CD4-positive, alpha-beta T cell treated with Interleukin-17A for 1 hour (primary cell): ENCODE results near the gene PLA2G4B.

Experiments used
- DNase-seq: peaks from one replicate; pipeline ENCODE4 v3.0.0-alpha.2; 2020

PLA2G4B gene

GRCh38 chr15:41838400-41838897 is at the start of gene PLA2G4B:
Gene PLA2G4B (plus strand): TSS chr15:41838847. CDS start chr15:41838914, 67 bp downstream.
- no peak for DNase-seq

DNA sequence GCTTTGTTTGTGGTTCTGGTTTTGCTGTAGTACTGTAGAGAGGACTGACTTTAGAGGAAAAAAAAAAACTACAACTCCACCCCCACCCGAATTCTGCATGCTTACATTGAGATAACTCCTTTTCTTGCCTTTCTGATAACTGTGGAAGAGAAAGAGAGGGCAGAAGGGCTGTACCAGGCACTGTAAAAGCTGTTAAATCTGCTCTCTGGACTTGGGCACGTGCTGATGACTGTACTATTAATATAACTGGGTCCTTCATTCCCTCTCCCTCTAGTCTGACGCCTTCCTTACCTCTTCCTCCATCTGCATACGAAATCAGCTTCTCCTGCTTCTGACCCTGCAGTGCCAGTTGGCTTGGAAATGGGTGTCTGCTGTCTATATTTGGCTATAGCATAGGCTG is 49.4 kb upstream of the PLA2G4B start:
- DNase-seq, result no peak

DNA sequence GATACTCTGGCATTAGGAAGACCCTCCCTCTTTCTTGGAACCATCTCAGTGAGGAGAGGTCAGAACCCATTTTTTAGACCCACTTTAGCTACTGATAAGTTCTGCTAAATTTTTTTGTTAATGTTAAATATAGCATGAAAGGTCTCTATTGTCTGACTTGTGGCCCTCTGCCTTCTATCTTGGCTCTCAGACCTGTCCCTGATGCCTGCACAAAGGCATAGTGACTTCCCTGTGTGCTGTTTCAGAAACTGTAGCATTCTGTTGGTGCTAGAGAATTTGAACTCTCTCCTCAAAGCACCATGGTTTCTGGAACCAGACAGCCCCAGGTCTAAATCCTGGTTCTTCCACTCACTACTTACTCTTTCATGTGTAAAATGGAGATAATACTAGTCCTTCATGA is 49.0 kb upstream of the PLA2G4B start:
- DNase-seq, result no peak

DNA sequence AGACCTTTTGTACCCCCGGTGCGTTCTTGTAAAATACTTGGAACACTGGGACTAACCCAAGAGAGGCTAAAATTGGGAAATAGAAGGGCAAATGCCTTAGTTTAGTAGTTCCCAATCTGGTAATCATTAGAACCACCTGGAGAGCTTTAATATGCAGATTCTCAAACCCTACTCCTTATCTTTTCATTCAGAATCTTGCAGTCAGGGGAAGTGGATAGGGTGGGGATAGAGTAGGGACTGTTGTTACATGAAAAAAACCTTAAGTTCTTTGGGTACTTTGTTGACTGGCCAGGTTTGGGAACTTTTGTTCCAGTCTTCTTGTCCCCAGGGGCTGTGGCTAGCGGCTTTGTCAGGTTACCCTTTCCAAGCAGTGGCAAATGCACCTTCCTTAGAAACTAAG is 48.5 kb upstream of the PLA2G4B start:
- no peak for DNase-seq

DNA sequence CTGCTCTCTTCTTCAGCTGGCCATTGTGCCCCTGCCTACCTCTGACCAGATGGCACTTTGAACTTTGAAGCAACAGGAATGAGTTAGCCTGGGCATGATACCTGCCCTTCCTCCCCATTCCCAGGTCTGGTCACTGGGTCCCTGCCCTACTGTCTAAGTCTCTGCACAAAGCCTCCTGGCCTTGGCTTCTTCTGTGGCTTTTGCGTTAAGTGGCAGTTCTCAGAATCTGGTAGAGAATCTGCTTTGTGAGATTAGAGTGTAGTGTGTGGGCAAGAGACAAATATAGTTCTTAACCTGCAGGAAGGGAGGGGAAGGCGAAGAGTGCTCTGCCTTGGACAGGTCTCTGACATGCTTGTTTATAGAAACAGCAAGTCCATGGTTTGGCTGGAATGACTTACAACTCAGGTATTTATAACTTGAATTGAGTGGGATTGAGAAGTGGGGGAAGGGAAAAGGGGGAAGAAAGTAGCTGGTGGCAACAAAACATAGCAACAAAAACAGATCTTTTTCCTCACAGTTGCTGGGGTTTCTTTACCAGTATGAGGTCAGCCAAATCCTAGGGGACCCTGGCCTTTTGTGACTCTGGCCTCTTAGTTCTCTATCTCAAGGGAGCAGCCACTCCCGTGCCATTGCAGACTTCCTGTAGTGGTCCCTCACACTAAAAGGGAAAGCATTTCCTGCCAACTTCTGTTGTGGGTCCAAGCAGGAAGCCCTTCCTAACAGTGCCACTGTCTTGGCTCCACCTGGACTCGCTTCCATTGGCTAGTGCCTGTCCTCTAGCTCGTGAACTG is 47.7 kb upstream of the PLA2G4B start:
- DNase-seq, result no peak

GRCh38 chr15:41791547-41791937 is 47.1 kb upstream of the PLA2G4B start:
- no peak for DNase-seq

- DNase-seq, result no peak
These were observed 46.5 kb upstream of the PLA2G4B start for GRCh38 chr15:41792000-41792637.

DNA sequence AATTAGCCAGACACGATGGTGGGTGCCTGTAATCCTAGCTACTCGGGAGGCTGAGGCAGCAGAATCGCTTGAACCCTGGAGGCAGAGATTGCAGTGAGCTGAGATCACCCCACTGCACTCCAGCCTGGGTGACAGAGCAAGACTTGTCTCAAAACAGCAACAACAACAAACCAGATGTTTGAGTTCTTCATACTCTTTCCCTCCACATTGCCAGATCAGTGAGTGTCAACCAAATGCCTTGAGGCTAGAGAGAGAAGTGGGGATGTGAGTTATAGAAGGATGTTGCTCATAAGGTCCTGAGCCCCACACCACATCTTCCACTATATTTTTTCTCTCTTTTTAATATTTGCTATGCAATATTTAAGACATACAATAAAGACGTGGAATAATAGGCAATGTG is 44.6 kb upstream of the PLA2G4B start:
- DNase-seq, result no peak

DNA sequence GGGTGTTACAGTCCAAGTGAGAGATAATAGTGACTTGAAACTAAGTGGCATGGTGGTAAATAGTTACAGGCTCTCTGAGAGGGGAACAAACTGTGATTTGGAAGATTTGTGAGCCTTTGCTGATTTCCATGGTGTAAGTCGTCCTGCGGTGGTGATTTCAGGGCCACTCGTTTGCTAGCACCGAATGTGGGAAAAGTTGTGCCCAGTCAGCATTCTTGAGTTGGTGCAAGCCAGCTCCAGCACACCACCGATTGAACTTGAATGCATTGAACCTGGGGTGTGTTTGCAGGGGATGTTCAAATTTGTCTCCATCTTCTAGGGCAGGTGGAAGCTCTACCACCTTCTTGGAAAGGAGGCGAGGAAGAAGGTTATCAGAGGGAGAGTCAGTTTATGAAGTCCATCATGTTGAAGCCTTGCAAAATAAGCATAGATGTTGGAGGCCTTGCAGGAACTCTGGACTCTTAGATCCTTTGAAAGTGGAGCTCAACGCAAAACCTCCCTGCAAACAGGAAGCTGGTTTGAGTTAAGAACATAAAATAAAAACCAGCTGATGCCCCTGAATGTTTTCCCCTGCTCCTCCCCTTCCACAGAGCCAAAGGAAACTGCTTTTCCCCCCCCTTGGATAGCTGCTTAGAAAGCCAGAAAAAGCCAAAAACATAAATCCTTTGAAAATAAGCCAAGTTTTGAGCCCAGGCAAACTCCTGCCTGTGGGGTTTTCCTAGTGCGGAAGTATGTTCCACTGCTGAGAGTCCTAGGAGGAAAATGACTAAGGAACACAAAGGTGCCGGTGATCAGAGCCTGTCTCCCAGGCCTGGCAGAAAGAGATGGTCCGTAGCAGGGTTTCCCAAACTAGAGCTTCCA is 42.4 kb upstream of the PLA2G4B start:
- no peak for DNase-seq

DNA sequence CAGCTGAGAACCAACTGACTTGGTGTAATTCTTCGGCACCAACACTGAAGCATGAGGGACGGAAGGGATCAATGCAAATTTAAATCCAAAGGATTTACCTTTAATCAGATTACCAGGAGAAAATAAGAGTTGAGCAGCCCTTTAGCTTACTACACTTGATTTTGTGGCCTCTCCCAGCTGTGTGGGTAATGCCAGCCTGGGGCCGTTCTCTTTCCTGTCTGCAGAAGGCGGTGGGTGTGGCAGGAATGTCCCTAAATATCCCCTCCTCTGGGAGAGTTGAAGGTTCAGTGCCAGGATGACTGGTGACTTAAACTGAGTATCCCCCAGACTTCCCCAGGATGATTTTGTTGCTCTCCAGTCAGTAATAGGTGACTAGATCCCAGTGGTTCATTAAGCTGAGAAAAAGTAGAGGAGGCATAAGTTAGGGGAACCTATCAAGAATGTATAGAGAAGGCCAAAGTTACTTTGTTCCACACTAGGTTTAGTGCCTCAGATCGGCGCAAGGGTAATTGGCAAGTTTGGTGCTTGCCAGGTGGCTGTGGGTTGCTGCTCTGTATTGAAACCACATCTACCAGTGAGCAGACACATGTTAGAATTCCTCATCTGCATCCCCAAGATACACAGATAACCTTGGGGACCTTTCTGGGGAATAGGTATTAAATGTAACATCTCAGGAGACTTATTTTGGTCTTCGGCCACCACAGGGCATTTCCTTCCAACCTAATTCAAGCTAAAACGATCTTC is 41.3 kb upstream of the PLA2G4B start:
- no peak for DNase-seq

GRCh38 chr15:41798607-41799487 is 39.8 kb upstream of the PLA2G4B start:
- no peak for DNase-seq

DNA sequence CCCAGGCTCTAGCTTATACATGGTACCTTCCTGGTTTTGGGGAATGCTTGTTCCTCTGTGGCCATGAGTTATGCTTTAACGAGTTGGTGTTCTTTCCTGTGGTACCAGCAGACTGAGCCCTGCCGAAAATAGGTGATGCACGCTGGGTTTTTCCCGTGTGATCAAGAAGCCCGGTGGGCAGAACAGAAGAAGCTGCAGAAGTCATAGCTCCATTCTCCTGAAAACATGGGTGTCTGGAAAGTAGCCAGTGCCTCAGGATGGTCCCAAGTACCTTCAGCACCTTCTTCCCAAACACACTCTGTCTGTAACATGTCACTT is 39.2 kb upstream of the PLA2G4B start:
- DNase-seq, result no peak

DNA sequence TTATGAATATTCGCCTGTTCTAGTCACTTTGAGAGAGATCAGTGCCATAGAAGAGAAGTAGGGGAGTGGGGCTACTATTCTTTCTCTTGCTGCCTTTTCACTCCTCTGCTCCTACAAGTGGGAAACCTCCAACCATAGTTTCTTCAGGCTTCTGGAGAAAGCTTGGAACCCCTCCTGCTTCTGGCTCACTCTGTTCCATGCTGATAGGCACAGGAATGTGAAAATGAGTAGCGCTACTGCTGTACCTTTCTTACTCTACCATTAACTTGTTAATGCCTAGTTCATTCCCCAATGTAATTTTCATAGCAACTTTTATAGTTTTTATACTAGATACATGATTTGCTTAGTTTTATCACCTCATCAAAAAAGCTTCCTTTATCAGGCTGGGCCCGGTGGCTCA is 37.5 kb upstream of the PLA2G4B start:
- no peak for DNase-seq

DNA sequence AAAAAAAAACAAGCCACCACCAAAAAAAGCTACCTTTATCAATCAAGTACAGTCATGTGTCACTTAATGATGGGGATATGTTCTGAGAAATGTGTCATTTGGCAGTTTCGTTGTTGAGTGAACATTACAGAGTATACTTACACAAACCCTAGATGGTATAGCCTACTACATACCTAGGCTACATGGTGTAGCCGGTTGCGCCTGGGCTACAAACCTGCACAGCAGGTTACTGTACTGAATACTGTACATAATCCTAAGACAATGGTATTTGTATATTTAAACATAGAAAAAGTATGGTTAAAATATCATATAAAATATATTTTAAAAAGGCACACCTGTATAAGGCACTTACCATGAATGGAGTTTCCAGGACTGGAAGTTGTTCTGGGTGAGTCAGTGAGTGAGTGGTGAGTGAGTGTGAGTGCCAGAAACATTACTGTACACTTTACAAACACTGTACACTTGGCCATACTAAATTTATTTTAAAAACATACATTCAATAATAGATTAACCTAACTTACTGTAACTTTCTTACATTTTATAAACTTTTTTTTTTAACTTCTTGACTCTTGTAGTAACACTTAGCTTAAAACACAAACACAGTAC is 36.7 kb upstream of the PLA2G4B start:
- DNase-seq, result no peak

- DNase-seq, result no peak
These were observed 34.3 kb upstream of the PLA2G4B start for GRCh38 chr15:41804361-41804760.

DNA sequence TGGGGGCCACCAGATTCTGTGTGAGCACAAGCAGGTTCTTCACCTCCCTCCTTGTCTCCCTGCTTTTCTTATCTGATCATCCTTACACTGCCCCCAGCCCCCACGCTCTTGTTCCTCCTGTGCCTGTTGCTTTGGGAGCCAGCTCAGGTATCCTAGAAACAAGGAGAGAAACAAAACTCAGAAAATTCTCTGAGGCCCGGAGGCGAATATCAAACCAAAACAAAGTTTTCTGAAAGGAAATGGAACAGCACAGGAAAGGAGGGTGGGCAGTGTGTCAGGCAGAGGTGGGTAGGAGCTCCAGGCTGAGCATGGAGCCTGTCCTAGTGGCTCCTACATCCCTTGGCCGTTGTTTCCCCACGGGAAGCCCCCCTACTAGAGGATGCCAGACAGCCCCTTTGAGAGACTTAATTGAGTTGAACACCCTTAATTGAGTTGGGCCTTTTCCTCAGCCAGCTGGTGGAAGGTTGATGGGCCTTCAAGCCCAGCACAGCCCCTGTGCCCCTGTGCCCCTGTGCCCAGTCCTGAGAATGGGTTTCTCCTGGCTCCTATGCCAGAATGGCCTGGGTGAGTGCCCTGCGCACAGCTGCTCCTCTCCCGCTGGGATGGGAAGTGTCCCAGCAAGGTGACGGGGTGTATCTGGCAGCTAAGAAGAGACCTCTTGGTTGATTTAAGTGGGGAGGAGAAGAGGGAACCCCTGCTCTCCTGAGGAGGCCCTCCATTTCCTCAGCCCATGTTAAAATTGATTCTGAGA is 33.6 kb upstream of the PLA2G4B start:
- no peak for DNase-seq

DNA sequence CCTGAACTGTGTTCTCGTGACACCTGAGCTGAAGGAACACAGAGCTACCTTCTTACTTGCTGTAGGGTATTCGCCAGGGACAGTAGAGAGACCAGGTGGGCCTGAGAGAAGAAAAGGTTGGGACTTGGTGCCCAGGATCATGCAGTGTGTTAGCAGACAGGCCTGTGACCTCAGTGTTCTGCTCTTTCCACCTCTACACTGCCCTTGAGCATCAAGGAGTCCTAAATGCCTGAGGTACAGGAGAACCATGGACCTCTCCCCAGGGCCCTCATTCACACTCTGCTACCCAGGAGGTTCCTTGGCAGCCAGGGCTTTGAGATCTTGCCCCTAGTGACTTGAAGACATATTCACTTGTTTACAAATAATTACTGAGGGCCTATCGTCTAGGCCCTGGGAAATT is 32.9 kb upstream of the PLA2G4B start:
- DNase-seq, result no peak

GRCh38 chr15:41806291-41807181 is 32.1 kb upstream of the PLA2G4B start:
- DNase-seq, result no peak

DNA sequence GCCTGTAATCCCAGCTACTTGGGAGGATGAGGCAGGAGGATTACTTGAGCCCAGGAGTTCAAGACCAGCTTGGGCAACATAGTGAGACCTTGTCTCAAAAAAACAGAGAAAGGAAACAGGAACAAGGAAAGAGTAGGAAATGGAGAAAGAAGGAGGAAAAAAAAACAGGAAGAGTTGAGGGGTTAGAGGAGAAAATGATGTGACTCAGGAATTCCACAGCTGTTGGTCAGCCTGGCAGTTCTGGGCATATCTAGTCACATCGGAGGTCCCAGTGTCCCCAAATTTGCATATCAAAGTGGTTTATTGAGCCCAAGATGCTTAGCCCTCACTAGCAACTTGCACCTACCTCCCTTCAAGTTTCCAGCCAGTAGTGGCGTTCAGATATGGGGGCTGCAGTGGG is 29.5 kb upstream of the PLA2G4B start:
- no peak for DNase-seq
